Activated T-cell treated with anti-CD3 and anti-CD28 coated beads, Interleukin-2, amount 50 U/mL, for 72 hours (primary cell): ENCODE measurements around the gene BMP7. TPM values are rescaled to one million over a fixed set of nuclear protein-coding genes. Genes with fewer than 3 reads are reported as not detected.

ENCODE experiments used
- ATAC-seq, 2 donors: fragments of 150-1000 bp; cut with Tn5 transposase; replicated peaks in 1 of 2; 2 replicates each; pipeline ENCODE4 v1.10.0; 2021; ENCODE audit warnings: moderate library complexity in 2 of 2, mild to moderate bottlenecking in 1 of 2
- DNase-seq, 2 donors: peaks; one replicate each; pipeline ENCODE4 v3.0.0; 2021 to 2022; ENCODE audit warnings: mixed read lengths in 1 of 2
- H3K27ac Mint-ChIP-seq: one replicate; pipeline ENCODE4 v1.8.0; 2022; ENCODE audit warnings: mild to moderate bottlenecking, moderate library complexity, mixed read lengths
- H3K27me3 Mint-ChIP-seq: one replicate; pipeline ENCODE4 v1.8.0; 2022; ENCODE audit warnings: low read depth, mixed read lengths
- H3K36me3 Mint-ChIP-seq, 2 donors: one replicate each; pipeline ENCODE4 v1.8.0; 2022; ENCODE audit warnings: mixed read lengths in 2 of 2, mild to moderate bottlenecking in 1 of 2; ENCODE audit not compliant: insufficient read depth in 2 of 2
- H3K4me1 Mint-ChIP-seq: one replicate; pipeline ENCODE4 v1.8.0; 2022; ENCODE audit warnings: low read depth, mixed read lengths
- H3K4me3 Mint-ChIP-seq, 2 donors: one replicate each; pipeline ENCODE4 v1.8.0; 2022; ENCODE audit warnings: mild to moderate bottlenecking in 2 of 2, mixed read lengths in 2 of 2, moderate library complexity in 2 of 2
- H3K9me3 Mint-ChIP-seq, 2 donors: one replicate each; pipeline ENCODE4 v1.8.0; 2022; ENCODE audit warnings: mixed read lengths in 2 of 2
- total RNA-seq, 2 donors: library from RNA; stranded (reverse); gene quantifications; one replicate each; pipeline ENCODE4 v1.2.3, GENCODE V29; 2022

BMP7 gene
- total RNA-seq: under 1 TPM; 0.31 to 0.39 TPM

DNA sequence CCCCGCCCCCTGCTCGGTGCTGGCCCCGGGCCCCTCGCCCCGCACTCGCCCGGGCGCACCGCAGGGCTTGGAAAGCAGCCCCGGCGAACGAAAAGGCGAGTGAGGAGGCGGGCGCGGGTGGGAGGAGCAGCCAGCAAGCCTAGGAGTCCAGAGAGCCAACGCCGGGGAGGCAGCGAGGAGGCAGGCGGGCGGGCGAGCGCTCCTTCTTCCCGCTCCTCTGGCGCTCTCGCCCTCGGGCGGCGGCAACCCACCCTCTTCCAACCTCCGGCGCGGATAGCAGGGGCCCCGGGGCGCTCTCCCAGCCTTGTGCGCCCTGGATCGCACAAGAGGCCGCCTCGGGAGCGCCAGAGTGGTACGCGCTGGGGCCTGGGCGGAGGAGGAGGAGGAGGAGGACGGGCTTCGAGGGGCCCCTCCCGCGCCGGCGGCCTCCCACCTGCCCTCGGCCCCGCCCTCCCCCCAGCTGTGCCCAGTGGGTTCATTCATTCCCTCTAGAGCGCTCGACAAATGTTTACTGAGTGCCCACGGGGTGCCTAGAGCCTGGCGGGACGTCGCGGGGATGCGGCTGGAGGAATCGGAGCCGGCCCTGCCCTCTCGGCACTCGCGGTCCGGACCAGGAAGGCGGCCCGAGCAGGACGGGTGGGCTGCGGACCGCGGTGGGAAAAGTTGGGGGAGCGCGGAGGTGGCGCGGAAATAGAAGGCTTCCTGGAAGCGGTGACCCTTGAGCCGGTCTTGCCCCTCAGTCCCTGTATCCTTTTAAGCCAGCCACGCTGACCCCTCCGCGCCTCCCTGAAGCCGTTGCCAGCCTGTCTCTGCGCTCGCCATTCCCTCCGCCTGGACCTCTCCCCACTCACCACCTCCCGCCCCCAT, at the start of gene BMP7:
BMP7 (minus strand) TSS at position 351 of the 867 bp plus-strand sequence. CDS start 519 bp downstream, outside the sequence.
- H3K27me3 Mint-ChIP-seq: peaks cover 78% of the 10 kb centered on the region
- no peaks in the 10 kb centered on the region for H3K36me3 Mint-ChIP-seq
- peak within 1 kb of the TSS in 1 of 2 donors; percentile 36 for H3K4me3 Mint-ChIP-seq
- ATAC-seq (no peak), DNase-seq (no peak)
- peaks cover 22% of the 10 kb centered on the region for H3K4me1 Mint-ChIP-seq
- H3K9me3 Mint-ChIP-seq: no peaks in the 10 kb centered on the region
- H3K27ac Mint-ChIP-seq: no peak within 1 kb of the TSS

- H3K36me3 Mint-ChIP-seq: no peaks in the 10 kb centered on the region
- peaks cover 28% of the 10 kb centered on the region for H3K27me3 Mint-ChIP-seq
- H3K4me1 Mint-ChIP-seq: no peaks in the 10 kb centered on the region
- H3K4me3 Mint-ChIP-seq: no peak overlapping the region
- no peaks in the 10 kb centered on the region for H3K9me3 Mint-ChIP-seq
- DNase-seq: no peak
- no peak overlapping the region for H3K27ac Mint-ChIP-seq
- no peak for ATAC-seq
These were observed 49.6 kb upstream of the BMP7 start for GRCh38 chr20:57315976-57316480.

- ATAC-seq: no peak
- H3K27me3 Mint-ChIP-seq: peaks cover 25% of the 10 kb centered on the region
- no peaks in the 10 kb centered on the region for H3K36me3 Mint-ChIP-seq
- no peaks in the 10 kb centered on the region for H3K9me3 Mint-ChIP-seq
- no peak overlapping the region for H3K27ac Mint-ChIP-seq
- H3K4me1 Mint-ChIP-seq: no peaks in the 10 kb centered on the region
- H3K4me3 Mint-ChIP-seq: no peak overlapping the region
- no peak for DNase-seq
These were observed 48.9 kb upstream of the BMP7 start for GRCh38 chr20:57315083-57315975.

GRCh38 chr20:57313951-57314350, 47.5 kb upstream of the BMP7 start:
- Mint-ChIP-seq H3K9me3 (no peaks in the 10 kb centered on the region), H3K4me3 (no peak overlapping the region), H3K4me1 (no peaks in the 10 kb centered on the region), H3K27me3 (peaks cover 13% of the 10 kb centered on the region), H3K27ac (no peak overlapping the region), H3K36me3 (no peaks in the 10 kb centered on the region)
- DNase-seq: no peak
- ATAC-seq: no peak

GRCh38 chr20:57313230-57313629, 46.8 kb upstream of the BMP7 start:
- Mint-ChIP-seq H3K4me1 (no peaks in the 10 kb centered on the region), H3K4me3 (no peak overlapping the region), H3K9me3 (no peaks in the 10 kb centered on the region), H3K36me3 (no peaks in the 10 kb centered on the region), H3K27ac (no peak overlapping the region), H3K27me3 (peaks cover 7% of the 10 kb centered on the region)
- ATAC-seq (no peak), DNase-seq (no peak)

DNA sequence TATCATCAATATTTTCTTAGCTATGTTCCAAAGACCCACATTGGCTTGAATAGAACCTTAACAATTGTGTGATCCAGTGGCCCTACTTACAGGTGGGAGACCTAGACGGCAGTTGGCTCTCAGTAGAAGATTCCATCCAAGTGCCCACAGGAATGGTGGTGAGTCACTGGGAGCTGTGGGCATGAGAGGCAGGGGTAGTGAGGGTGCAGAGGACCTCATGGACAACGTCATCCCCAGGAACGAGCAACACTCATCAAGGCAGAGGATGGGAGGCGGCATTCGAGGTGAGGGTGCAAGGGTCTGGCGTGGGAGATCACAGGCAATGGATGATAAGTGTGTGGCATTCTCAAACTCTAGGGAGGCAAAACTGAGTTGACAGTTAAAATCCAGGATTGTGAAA, 45.7 kb upstream of the BMP7 start:
- no peaks in the 10 kb centered on the region for H3K9me3 Mint-ChIP-seq
- no peak overlapping the region for H3K4me3 Mint-ChIP-seq
- H3K36me3 Mint-ChIP-seq: no peaks in the 10 kb centered on the region
- H3K27me3 Mint-ChIP-seq: peaks cover 7% of the 10 kb centered on the region
- H3K27ac Mint-ChIP-seq: no peak overlapping the region
- DNase-seq (no peak), ATAC-seq (no peak)
- no peaks in the 10 kb centered on the region for H3K4me1 Mint-ChIP-seq

- H3K4me1 Mint-ChIP-seq: no peaks in the 10 kb centered on the region
- no peak for ATAC-seq
- H3K9me3 Mint-ChIP-seq: no peaks in the 10 kb centered on the region
- H3K27me3 Mint-ChIP-seq: peaks cover 10% of the 10 kb centered on the region
- no peak overlapping the region for H3K4me3 Mint-ChIP-seq
- H3K27ac Mint-ChIP-seq: no peak overlapping the region
- no peak for DNase-seq
- no peaks in the 10 kb centered on the region for H3K36me3 Mint-ChIP-seq
These were observed 44.5 kb upstream of the BMP7 start for GRCh38 chr20:57310821-57311514.

DNA sequence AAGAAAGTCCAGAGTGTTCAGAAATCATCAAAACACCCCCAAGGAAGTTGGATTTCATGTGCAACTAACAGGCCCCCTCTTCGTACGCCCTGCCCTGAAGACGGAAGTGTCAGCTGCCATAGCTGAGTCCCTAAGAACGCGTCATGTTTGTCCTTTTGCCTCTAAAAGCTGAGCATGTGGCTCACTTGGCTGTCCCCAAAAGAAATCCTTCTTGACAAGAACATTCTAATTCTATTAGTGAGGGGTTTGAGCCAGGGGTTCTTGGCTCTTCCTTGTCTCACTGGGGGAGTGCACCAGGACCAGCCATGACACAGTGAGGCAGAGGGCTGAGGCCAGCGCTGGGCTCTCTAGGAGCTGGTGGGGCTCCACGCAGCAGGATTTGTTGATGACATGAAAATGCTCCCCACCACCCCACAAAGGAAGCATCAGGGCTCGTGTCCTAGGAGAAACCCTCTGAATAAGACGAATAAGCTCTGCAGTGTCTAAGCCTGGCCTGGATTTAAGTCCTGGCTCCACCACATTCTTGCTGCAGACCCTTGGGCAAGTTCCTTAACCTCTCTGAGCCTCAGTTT, 43.2 kb upstream of the BMP7 start:
- ATAC-seq: no peak
- DNase-seq: no peak
- H3K4me3 Mint-ChIP-seq: no peak overlapping the region
- H3K9me3 Mint-ChIP-seq: no peaks in the 10 kb centered on the region
- H3K27ac Mint-ChIP-seq: no peak overlapping the region
- no peaks in the 10 kb centered on the region for H3K36me3 Mint-ChIP-seq
- H3K4me1 Mint-ChIP-seq: no peaks in the 10 kb centered on the region
- H3K27me3 Mint-ChIP-seq: peaks cover 13% of the 10 kb centered on the region

DNA sequence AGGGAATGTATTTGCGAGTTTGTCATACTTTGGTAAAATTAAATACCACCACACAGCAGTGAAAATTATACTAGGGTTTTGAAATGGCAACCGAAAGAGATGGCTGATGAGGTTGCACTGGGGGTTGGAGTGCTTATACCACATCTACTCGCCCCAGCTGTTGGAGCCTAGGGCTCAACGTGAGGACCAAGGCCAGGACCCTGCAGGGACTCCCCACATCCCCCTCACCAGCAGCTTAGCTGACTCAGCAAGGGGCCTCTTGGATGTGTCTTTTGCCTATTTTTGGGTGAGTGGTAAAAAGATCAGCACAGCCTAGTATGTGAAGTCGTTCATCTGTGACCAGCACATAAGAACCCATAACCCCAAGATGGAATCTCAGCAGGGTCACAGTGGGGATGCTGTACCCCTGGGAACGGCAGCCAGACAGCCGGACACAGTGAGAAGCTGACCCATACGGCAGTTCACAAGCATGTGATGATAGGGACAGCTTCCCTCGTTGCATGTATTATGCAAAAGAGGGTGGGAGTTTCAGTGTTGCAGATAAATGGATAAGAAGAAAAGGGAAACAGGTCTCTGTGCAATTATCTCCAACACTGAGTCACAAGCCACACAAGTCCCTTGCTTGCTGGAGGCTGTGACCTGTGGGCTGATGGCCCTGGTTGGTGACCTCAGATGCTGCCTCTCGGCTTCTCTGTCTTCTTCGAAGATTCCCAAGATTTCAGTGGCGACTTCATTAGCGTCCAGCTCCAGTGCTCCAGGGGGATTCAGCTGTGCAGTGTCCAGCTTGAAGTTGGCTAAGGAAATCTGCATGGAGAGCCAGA, 42.2 kb upstream of the BMP7 start:
- DNase-seq (no peak), ATAC-seq (no peak)
- Mint-ChIP-seq H3K4me1 (no peaks in the 10 kb centered on the region), H3K4me3 (no peak overlapping the region), H3K9me3 (no peaks in the 10 kb centered on the region), H3K36me3 (no peaks in the 10 kb centered on the region), H3K27ac (no peak overlapping the region), H3K27me3 (peaks cover 6% of the 10 kb centered on the region)

GRCh38 chr20:57306747-57307146, 40.3 kb upstream of the BMP7 start:
- no peak overlapping the region for H3K27ac Mint-ChIP-seq
- no peak overlapping the region for H3K4me3 Mint-ChIP-seq
- no peak for ATAC-seq
- DNase-seq: no peak
- no peaks in the 10 kb centered on the region for H3K9me3 Mint-ChIP-seq
- no peaks in the 10 kb centered on the region for H3K4me1 Mint-ChIP-seq
- H3K36me3 Mint-ChIP-seq: no peaks in the 10 kb centered on the region
- peaks cover 11% of the 10 kb centered on the region for H3K27me3 Mint-ChIP-seq

- Mint-ChIP-seq H3K4me1 (no peaks in the 10 kb centered on the region), H3K27ac (no peak overlapping the region)
- ATAC-seq: no peak
These were observed 34.6 kb upstream of the BMP7 start for GRCh38 chr20:57301026-57301425.

DNA sequence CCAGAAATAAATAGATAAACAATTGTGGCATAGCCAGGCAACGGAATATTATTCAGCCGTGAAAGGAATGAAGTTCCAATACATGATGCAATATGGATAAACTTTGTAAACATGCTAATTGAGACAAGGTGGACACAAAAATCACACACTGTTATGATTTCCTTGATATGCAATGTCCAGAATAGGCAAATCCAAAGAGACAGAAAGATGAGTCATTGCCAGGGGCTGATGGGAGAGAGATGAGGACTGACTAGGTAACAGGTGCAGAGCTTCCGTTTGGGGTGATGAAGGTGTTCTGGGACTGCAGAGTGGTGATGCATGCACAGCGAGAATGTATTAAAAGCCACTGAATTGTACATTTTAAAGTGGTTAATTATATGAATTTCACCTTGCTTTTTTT, 32.0 kb upstream of the BMP7 start:
- no peak overlapping the region for H3K4me3 Mint-ChIP-seq
- H3K27ac Mint-ChIP-seq: no peak overlapping the region
- no peaks in the 10 kb centered on the region for H3K9me3 Mint-ChIP-seq
- H3K36me3 Mint-ChIP-seq: no peaks in the 10 kb centered on the region
- no peaks in the 10 kb centered on the region for H3K4me1 Mint-ChIP-seq
- ATAC-seq (no peak), DNase-seq (no peak)
- H3K27me3 Mint-ChIP-seq: peaks cover 12% of the 10 kb centered on the region

More at GRCh38 chr20:57301026-57301425, 34.6 kb upstream of the BMP7 start:
- DNase-seq: no peak
- H3K4me3 Mint-ChIP-seq: no peak overlapping the region
- no peaks in the 10 kb centered on the region for H3K9me3 Mint-ChIP-seq
- no peaks in the 10 kb centered on the region for H3K36me3 Mint-ChIP-seq
- H3K27me3 Mint-ChIP-seq: peaks cover 16% of the 10 kb centered on the region
